ENCODE data around the gene VRK3. TPM values are rescaled to one million over a fixed set of nuclear protein-coding genes. Genes with fewer than 3 reads are reported as not detected.

Gene VRK3
- total RNA-seq, 4 donors from 2014 or later, result 14.4 to 43.0 (median 27.6) TPM

GRCh38 chr19:49938662-49939061, 86.5 kb downstream of the VRK3 start:
- no peak for DNase-seq (ENCODE audit: low spot score)
- ATAC-seq (ENCODE audit: low FRiP score), result no peak
- TF ChIP-seq CTCF (IDR thresholded peaks at IDR 0.05), result no peak

GRCh38 chr19:49937750-49938381, 87.3 kb downstream of the VRK3 start:
- TF ChIP-seq CTCF (IDR thresholded peaks at IDR 0.05), result peak in 2 of 3 donors; percentile 43 to 92
- DNase-seq (ENCODE audit: low spot score) (peak; percentile 61), ATAC-seq (ENCODE audit: low FRiP score) (peak; percentile 48)

- ATAC-seq (ENCODE audit: low FRiP score), result no peak
Observed at GRCh38 chr19:49936549-49936948, 88.6 kb downstream of the VRK3 start.

GRCh38 chr19:49933643-49934042, 91.5 kb downstream of the VRK3 start:
- DNase-seq (ENCODE audit: low spot score) (no peak), ATAC-seq (ENCODE audit: low FRiP score) (no peak)
- TF ChIP-seq CTCF (IDR thresholded peaks at IDR 0.05), result no peak

More at GRCh38 chr19:49936549-49936948, 88.6 kb downstream of the VRK3 start:
- no peak for DNase-seq (ENCODE audit: low spot score)
- no peak for TF ChIP-seq CTCF (IDR thresholded peaks at IDR 0.05)

GRCh38 chr19:49932731-49933131, 92.4 kb downstream of the VRK3 start:
- ATAC-seq (ENCODE audit: low FRiP score) (no peak), DNase-seq (ENCODE audit: low spot score) (no peak)
- TF ChIP-seq CTCF (IDR thresholded peaks at IDR 0.05), result no peak

- DNase-seq (ENCODE audit: low spot score) (no peak), ATAC-seq (ENCODE audit: low FRiP score) (no peak)
- no peak for TF ChIP-seq CTCF (IDR thresholded peaks at IDR 0.05)
Observed at GRCh38 chr19:49932041-49932451, 93.1 kb downstream of the VRK3 start.

GRCh38 chr19:49931293-49932040, 93.7 kb downstream of the VRK3 start:
- TF ChIP-seq CTCF (IDR thresholded peaks at IDR 0.05), result no peak
- ATAC-seq (ENCODE audit: low FRiP score) (no peak), DNase-seq (ENCODE audit: low spot score) (no peak)
